Mesendoderm (in vitro differentiated cells): Measurements from ENCODE around the gene SEC61B.
"Not testable (repeated sequence)": the region's sequence is repeated elsewhere in the genome, so short reads cannot be mapped to it uniquely, and the experiment has no call there.

Experiments
- DNase-seq: peaks from one replicate; pipeline ENCODE4 v3.0.0; 2013
- H2AK5ac ChIP-seq: 2 replicates; pipeline ENCODE4 v1.6.1; 2013; ENCODE audit warnings: low read length, inconsistent platforms
- H2BK120ac ChIP-seq: 2 replicates; pipeline ENCODE4 v1.6.1; 2013; ENCODE audit warnings: low read depth, mild to moderate bottlenecking, low read length, moderate library complexity, mixed read lengths
- H2BK15ac ChIP-seq: replicated peaks from 2 replicates; pipeline ENCODE4 v1.6.1; 2013; ENCODE audit warnings: low read depth, mild to moderate bottlenecking, moderate library complexity
- H2BK5ac ChIP-seq: 2 replicates; pipeline ENCODE4 v1.6.1; 2013; ENCODE audit warnings: low read length, inconsistent platforms
- H3K18ac ChIP-seq: 2 replicates; pipeline ENCODE4 v1.6.1; 2013; ENCODE audit warnings: mild to moderate bottlenecking, low read length, mixed read lengths
- H3K23ac ChIP-seq: one replicate; pipeline ENCODE4 v1.6.1; 2013; ENCODE audit warnings: low read length
- H3K27ac ChIP-seq: 2 replicates; pipeline ENCODE4 v1.5.1; 2013; ENCODE audit warnings: low read depth, mild to moderate bottlenecking, inconsistent platforms, low read length, moderate library complexity
- H3K27me3 ChIP-seq: 2 replicates; pipeline ENCODE4 v1.6.1; 2013; ENCODE audit warnings: low read length, control low read depth, mild to moderate bottlenecking, inconsistent platforms; ENCODE audit not compliant: insufficient read depth, poor library complexity
- H3K36me3 ChIP-seq: 2 replicates; pipeline ENCODE4 v1.6.1; 2013; ENCODE audit warnings: low read length, inconsistent platforms; ENCODE audit not compliant: control insufficient read depth, insufficient read depth
- H3K4ac ChIP-seq: one replicate; pipeline ENCODE4 v1.6.1; 2013; ENCODE audit warnings: low read depth, mild to moderate bottlenecking, low read length, moderate library complexity
- H3K4me1 ChIP-seq: 2 replicates; pipeline ENCODE4 v1.6.1; 2013; ENCODE audit warnings: low read depth, low read length, inconsistent platforms; ENCODE audit not compliant: control insufficient read depth
- H3K4me2 ChIP-seq: 2 replicates; pipeline ENCODE4 v1.6.1; 2013; ENCODE audit warnings: low read length
- H3K4me3 ChIP-seq: 2 replicates; pipeline ENCODE4 v1.5.1; 2013; ENCODE audit warnings: mild to moderate bottlenecking, low read length
- H3K56ac ChIP-seq: one replicate; pipeline ENCODE4 v1.6.1; 2013; ENCODE audit warnings: low read length
- H3K79me1 ChIP-seq: 2 replicates; pipeline ENCODE4 v1.6.1; 2013; ENCODE audit warnings: low read length, inconsistent platforms
- H3K79me2 ChIP-seq: 2 replicates; pipeline ENCODE4 v1.6.1; 2013; ENCODE audit warnings: mild to moderate bottlenecking, low read length; ENCODE audit not compliant: control insufficient read depth, insufficient read depth
- H3K9ac ChIP-seq: 2 replicates; pipeline ENCODE4 v1.6.1; 2013; ENCODE audit warnings: low read length, inconsistent platforms
- H4K5ac ChIP-seq: one replicate; pipeline ENCODE4 v1.6.1; 2013; ENCODE audit warnings: low read length
- H4K8ac ChIP-seq: one replicate; pipeline ENCODE4 v1.6.1; 2013; ENCODE audit warnings: low read depth, mild to moderate bottlenecking, control low read depth, low read length, moderate library complexity
- WGBS: extraction: QIAGEN DNeasy Blood & Tissue Kit; methylation state at CpG from one replicate; pipeline ENCODE4 v1.1.7; 2013; ENCODE audit warnings: low lambda C conversion rate, missing lambda C conversion rate; ENCODE audit not compliant: insufficient coverage; ENCODE audit errors: extremely low coverage; 5-methylcytosine and 5-hydroxymethylcytosine counted together

SEC61B gene

GRCh38 chr9:99193466-99193821 lies 28.6 kb upstream of the SEC61B start:
- H3K27ac ChIP-seq, result no peak overlapping the region
- no peaks in the 10 kb centered on the region for H3K79me1 ChIP-seq
- H2BK5ac ChIP-seq, result no peak overlapping the region
- no peak overlapping the region for H4K8ac ChIP-seq
- H3K27me3 ChIP-seq, result no peaks in the 10 kb centered on the region
- no peak overlapping the region for H2AK5ac ChIP-seq
- no peak overlapping the region for H3K9ac ChIP-seq
- H3K4me3 ChIP-seq, result no peak overlapping the region
- H2BK120ac ChIP-seq, result no peak overlapping the region
- H3K36me3 ChIP-seq, result no peaks in the 10 kb centered on the region
- H2BK15ac ChIP-seq, result no peak overlapping the region
- H3K4me1 ChIP-seq, result no peaks in the 10 kb centered on the region
- no peak overlapping the region for H3K56ac ChIP-seq
- H3K23ac ChIP-seq, result no peak overlapping the region
- no peaks in the 10 kb centered on the region for H3K79me2 ChIP-seq
- no peak for DNase-seq
- no peak overlapping the region for H3K4ac ChIP-seq
- no peak overlapping the region for H4K5ac ChIP-seq
- no peak overlapping the region for H3K4me2 ChIP-seq
- no peak overlapping the region for H3K18ac ChIP-seq
- no CpG with 5 or more reads among the region's 2 CpGs for WGBS

GRCh38 chr9:99196484-99196883 lies 25.6 kb upstream of the SEC61B start:
- not testable (repeated sequence) for H3K23ac ChIP-seq, H3K4me2 ChIP-seq, H3K4me3 ChIP-seq, H3K27me3 ChIP-seq, H4K8ac ChIP-seq, H3K36me3 ChIP-seq, H3K4ac ChIP-seq, H3K56ac ChIP-seq, H2AK5ac ChIP-seq, DNase-seq, H3K27ac ChIP-seq, H2BK120ac ChIP-seq, H3K18ac ChIP-seq, H2BK5ac ChIP-seq, H3K79me2 ChIP-seq, H3K4me1 ChIP-seq, H2BK15ac ChIP-seq, H4K5ac ChIP-seq, H3K9ac ChIP-seq, H3K79me1 ChIP-seq
- no CpG with 5 or more reads among the region's 5 CpGs for WGBS

- no peak overlapping the region for H2AK5ac ChIP-seq
- H2BK120ac ChIP-seq, result no peak overlapping the region
- H3K23ac ChIP-seq, result no peak overlapping the region
- H3K36me3 ChIP-seq, result no peaks in the 10 kb centered on the region
- H3K79me2 ChIP-seq, result no peaks in the 10 kb centered on the region
- DNase-seq, result no peak
- no peaks in the 10 kb centered on the region for H3K4me1 ChIP-seq
- WGBS, result no CpG with 5 or more reads among the region's 3 CpGs
- H3K27me3 ChIP-seq, result no peaks in the 10 kb centered on the region
- H3K9ac ChIP-seq, result no peak overlapping the region
- H4K5ac ChIP-seq, result no peak overlapping the region
- H3K4me2 ChIP-seq, result no peak overlapping the region
- H4K8ac ChIP-seq, result no peak overlapping the region
- no peak overlapping the region for H3K4me3 ChIP-seq
- H3K27ac ChIP-seq, result no peak overlapping the region
- no peak overlapping the region for H3K18ac ChIP-seq
- H3K56ac ChIP-seq, result no peak overlapping the region
- no peaks in the 10 kb centered on the region for H3K79me1 ChIP-seq
- no peak overlapping the region for H2BK5ac ChIP-seq
- H2BK15ac ChIP-seq, result no peak overlapping the region
- H3K4ac ChIP-seq, result no peak overlapping the region
These were observed 24.9 kb upstream of the SEC61B start for GRCh38 chr9:99197124-99197630.

GRCh38 chr9:99197987-99198386 lies 24.1 kb upstream of the SEC61B start:
- Histone ChIP-seq H3K56ac (no peak overlapping the region), H3K9ac (no peak overlapping the region), H3K23ac (no peak overlapping the region), H3K4me3 (no peak overlapping the region), H2BK5ac (no peak overlapping the region), H3K4ac (no peak overlapping the region), H3K4me1 (no peaks in the 10 kb centered on the region), H3K4me2 (no peak overlapping the region), H3K79me1 (no peaks in the 10 kb centered on the region), H3K27me3 (no peaks in the 10 kb centered on the region), H3K79me2 (no peaks in the 10 kb centered on the region), H2BK120ac (no peak overlapping the region), H3K36me3 (no peaks in the 10 kb centered on the region), H3K27ac (no peak overlapping the region), H4K5ac (no peak overlapping the region), H2AK5ac (no peak overlapping the region), H3K18ac (no peak overlapping the region), H4K8ac (no peak overlapping the region), H2BK15ac (no peak overlapping the region)
- no CpG with 5 or more reads among the region's 9 CpGs for WGBS
- DNase-seq, result peak; percentile 22

- no peak overlapping the region for H4K8ac ChIP-seq
- no CpG with 5 or more reads among the region's 8 CpGs for WGBS
- H2BK120ac ChIP-seq, result no peak overlapping the region
These were observed 22.0 kb upstream of the SEC61B start for GRCh38 chr9:99199938-99200539.

GRCh38 chr9:99201603-99202002 lies 20.5 kb upstream of the SEC61B start:
- Histone ChIP-seq H3K18ac (no peak overlapping the region), H3K27me3 (no peaks in the 10 kb centered on the region), H4K8ac (no peak overlapping the region), H2BK120ac (no peak overlapping the region), H4K5ac (no peak overlapping the region), H2BK5ac (no peak overlapping the region), H3K4me1 (no peaks in the 10 kb centered on the region), H3K79me1 (no peaks in the 10 kb centered on the region), H2AK5ac (no peak overlapping the region), H3K4ac (no peak overlapping the region), H3K4me2 (no peak overlapping the region), H3K23ac (no peak overlapping the region), H3K9ac (no peak overlapping the region), H3K56ac (no peak overlapping the region), H3K36me3 (no peaks in the 10 kb centered on the region), H3K4me3 (no peak overlapping the region), H3K27ac (no peak overlapping the region), H2BK15ac (no peak overlapping the region), H3K79me2 (no peaks in the 10 kb centered on the region)
- WGBS, result no CpG with 5 or more reads among the region's 5 CpGs
- DNase-seq, result no peak

More at GRCh38 chr9:99199938-99200539, 22.0 kb upstream of the SEC61B start:
- H3K27ac ChIP-seq, result no peak overlapping the region
- no peak overlapping the region for H3K4ac ChIP-seq
- no peak for DNase-seq
- no peak overlapping the region for H3K23ac ChIP-seq
- H3K56ac ChIP-seq, result no peak overlapping the region
- H2AK5ac ChIP-seq, result no peak overlapping the region
- H3K4me1 ChIP-seq, result no peaks in the 10 kb centered on the region
- H3K36me3 ChIP-seq, result no peaks in the 10 kb centered on the region
- no peak overlapping the region for H4K5ac ChIP-seq
- no peak overlapping the region for H2BK15ac ChIP-seq
- H3K18ac ChIP-seq, result no peak overlapping the region
- no peak overlapping the region for H3K9ac ChIP-seq
- H3K4me3 ChIP-seq, result no peak overlapping the region
- H3K4me2 ChIP-seq, result no peak overlapping the region
- no peak overlapping the region for H2BK5ac ChIP-seq
- no peaks in the 10 kb centered on the region for H3K79me2 ChIP-seq
- H3K79me1 ChIP-seq, result no peaks in the 10 kb centered on the region
- no peaks in the 10 kb centered on the region for H3K27me3 ChIP-seq
